Upper lobe of left lung (tissue), 4 donors: ENCODE results near the gene CBX8.

Experiments used
- CTCF ChIP-seq, 6 experiments: fragments of 450-650 bp in 4 of 6; fragments of 200-600 bp in 2 of 6; sonication (generic) in 2 of 6; IDR thresholded peaks; one replicate each; pipeline ENCODE4 v1.5.1; 2016 to 2019; ENCODE audit warnings: antibody characterized with exemption in 6 of 6
- EP300 ChIP-seq, 4 donors: sonication (generic); formaldehyde crosslinking; IDR thresholded peaks; one replicate each; pipeline ENCODE4 v1.5.1; 2017; ENCODE audit warnings: antibody characterized with exemption in 4 of 4, control low read depth in 2 of 4
- POLR2A ChIP-seq, 4 donors: fragments of 450-650 bp; IDR thresholded peaks; one replicate each; pipeline ENCODE4 v1.5.1; 2016 to 2017; ENCODE audit warnings: antibody characterized with exemption in 4 of 4, mild to moderate bottlenecking in 2 of 4
- POLR2AphosphoS5 ChIP-seq, 2 donors: sonication (generic); formaldehyde crosslinking; IDR thresholded peaks; one replicate each; pipeline ENCODE4 v1.5.1; 2017; ENCODE audit warnings: antibody characterized with exemption in 2 of 2

DNA sequence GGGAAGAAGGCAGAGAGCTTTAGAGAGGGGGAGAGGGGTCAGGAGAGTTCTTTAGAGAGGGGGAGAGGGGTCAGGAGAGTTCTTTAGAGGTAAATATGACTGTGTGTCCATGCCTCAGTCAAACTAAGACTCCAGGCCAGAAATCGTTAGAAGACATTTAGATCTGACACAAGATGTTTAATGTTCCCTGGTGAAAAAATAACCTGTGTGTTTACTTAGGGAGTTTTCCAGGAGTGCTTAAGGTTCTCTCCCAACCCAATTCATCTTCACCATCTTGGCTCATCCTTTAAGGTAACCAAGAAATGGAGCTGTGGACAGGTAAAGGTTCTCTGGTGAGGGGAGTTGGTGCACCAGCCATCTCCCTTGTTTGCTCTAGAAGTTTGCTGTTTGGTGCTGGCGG, 32.6 kb upstream of the CBX8 start:
- TF ChIP-seq POLR2A (IDR thresholded peaks at IDR 0.05), result no peak
- no peak for TF ChIP-seq POLR2AphosphoS5 (IDR thresholded peaks at IDR 0.05)
- TF ChIP-seq CTCF (IDR thresholded peaks at IDR 0.05), result no peak
- TF ChIP-seq EP300 (IDR thresholded peaks at IDR 0.05), result no peak
